Measurements from ENCODE around the gene FOXO6.

FOXO6 gene

DNA sequence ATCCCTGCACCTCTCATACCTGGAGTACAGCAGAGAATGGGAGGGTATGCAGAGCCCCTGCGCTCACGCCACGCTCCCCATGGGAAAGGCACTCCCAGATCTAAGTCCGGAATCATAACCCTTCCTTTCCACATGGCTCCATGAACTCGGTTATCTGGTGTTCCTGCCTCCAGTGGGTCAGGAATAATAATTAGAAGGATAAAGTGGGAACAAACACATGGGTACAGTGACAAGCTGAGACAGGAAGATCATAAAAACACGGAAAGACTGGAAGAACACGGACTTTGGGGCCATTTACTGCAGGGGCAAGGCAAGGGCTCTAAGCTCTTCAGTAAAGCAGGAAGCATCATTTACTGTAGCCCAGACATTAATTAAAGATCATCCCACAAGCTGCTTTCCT, 48.6 kb downstream of the FOXO6 start:
- Mint-ChIP-seq H3K9me3 (ENCODE audit: low read depth) (no peaks in the 10 kb centered on the region), H3K4me3 (no peak overlapping the region), H3K27ac (no peak overlapping the region), H3K27me3 (peaks cover 11% of the 10 kb centered on the region), H3K36me3 (no peaks in the 10 kb centered on the region), H3K4me1 (ENCODE audit: low read depth) (no peaks in the 10 kb centered on the region)

DNA sequence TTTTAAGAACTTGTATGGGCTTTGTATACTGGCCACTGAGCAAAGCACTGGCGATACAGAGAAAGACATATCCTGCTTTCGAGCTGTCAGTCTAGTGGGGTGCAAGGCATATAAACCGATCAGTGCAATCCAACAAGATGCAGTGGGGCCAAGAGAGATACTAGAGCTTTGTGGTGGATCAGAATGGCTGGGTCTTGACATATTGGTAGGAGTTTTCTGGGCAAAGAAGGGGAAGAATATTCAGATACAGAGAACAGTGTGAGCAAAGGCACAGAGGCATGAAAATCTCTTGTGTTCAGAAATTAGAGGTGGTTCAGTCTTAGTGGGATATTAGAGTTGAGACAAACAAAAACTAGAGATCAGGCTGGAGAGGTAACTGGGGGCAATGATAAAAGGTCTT, 49.2 kb downstream of the FOXO6 start:
- no peak overlapping the region for H3K4me3 Mint-ChIP-seq
- H3K27me3 Mint-ChIP-seq = peaks cover 11% of the 10 kb centered on the region
- no peaks in the 10 kb centered on the region for H3K4me1 Mint-ChIP-seq (ENCODE audit: low read depth)
- no peaks in the 10 kb centered on the region for H3K36me3 Mint-ChIP-seq
- H3K27ac Mint-ChIP-seq = no peak overlapping the region
- no peaks in the 10 kb centered on the region for H3K9me3 Mint-ChIP-seq (ENCODE audit: low read depth)

GRCh38 chr1:41411229-41411628, 50.0 kb downstream of the FOXO6 start:
- Mint-ChIP-seq H3K27me3 (peaks cover 11% of the 10 kb centered on the region), H3K9me3 (ENCODE audit: low read depth) (no peaks in the 10 kb centered on the region), H3K36me3 (no peaks in the 10 kb centered on the region), H3K27ac (no peak overlapping the region), H3K4me1 (ENCODE audit: low read depth) (no peaks in the 10 kb centered on the region), H3K4me3 (no peak overlapping the region)

GRCh38 chr1:41412748-41413147, 51.5 kb downstream of the FOXO6 start:
- Mint-ChIP-seq H3K4me3 (no peak overlapping the region), H3K36me3 (no peaks in the 10 kb centered on the region), H3K27me3 (peaks cover 12% of the 10 kb centered on the region), H3K4me1 (ENCODE audit: low read depth) (no peaks in the 10 kb centered on the region), H3K9me3 (ENCODE audit: low read depth) (no peaks in the 10 kb centered on the region), H3K27ac (no peak overlapping the region)

DNA sequence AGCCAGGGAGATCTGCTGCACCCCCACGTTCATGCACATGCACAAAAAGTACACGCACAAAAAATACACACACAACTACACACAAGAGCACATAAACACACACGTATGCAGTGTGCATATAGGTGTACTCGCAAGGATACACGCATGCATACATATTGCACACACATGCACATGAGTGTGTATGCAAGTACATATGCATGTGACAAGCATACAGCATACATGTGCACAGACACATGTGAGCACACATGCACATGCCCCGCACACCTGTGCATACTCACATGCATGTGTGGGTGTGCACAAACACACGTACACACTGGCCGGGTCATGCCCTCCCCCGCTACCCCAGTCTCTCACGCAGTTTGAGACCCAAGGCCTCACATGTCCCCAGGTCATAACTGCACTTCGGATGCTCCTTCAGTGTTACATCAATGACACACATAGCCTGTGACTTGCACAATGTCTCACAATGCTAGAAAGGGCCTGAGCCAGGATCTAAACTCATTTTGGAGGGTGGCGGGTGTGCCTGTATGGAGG, 52.6 kb downstream of the FOXO6 start:
- peaks cover 8% of the 10 kb centered on the region for H3K27me3 Mint-ChIP-seq
- H3K4me1 Mint-ChIP-seq (ENCODE audit: low read depth) = no peaks in the 10 kb centered on the region
- H3K27ac Mint-ChIP-seq = no peak overlapping the region
- H3K4me3 Mint-ChIP-seq = no peak overlapping the region
- H3K36me3 Mint-ChIP-seq = no peaks in the 10 kb centered on the region
- no peaks in the 10 kb centered on the region for H3K9me3 Mint-ChIP-seq (ENCODE audit: low read depth)

DNA sequence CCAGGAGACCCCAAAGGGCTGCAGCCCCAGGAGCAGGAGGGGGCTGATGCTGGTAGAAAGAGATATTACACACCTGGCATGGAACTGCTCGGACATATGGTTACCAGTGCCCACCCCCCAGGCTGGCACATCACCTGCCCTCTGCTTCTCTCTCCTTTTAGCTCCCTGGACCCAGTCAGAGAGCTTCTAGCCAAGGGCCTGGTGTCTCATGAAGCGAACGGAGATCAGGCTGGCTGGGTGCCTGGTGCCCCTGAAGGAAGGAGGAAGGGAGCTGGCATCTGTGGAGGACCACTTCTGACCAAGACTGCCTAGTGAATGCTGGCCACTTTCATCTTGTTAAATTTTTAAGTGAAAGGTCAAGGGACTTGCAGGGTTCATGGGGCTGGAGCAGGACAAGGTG, 53.1 kb downstream of the FOXO6 start:
- Mint-ChIP-seq H3K4me1 (ENCODE audit: low read depth) (no peaks in the 10 kb centered on the region), H3K27me3 (peaks cover 4% of the 10 kb centered on the region), H3K27ac (no peak overlapping the region)

GRCh38 chr1:41414716-41415306, 53.6 kb downstream of the FOXO6 start:
- Mint-ChIP-seq H3K4me1 (ENCODE audit: low read depth) (no peaks in the 10 kb centered on the region), H3K4me3 (no peak overlapping the region), H3K27me3 (peaks cover 4% of the 10 kb centered on the region), H3K36me3 (no peaks in the 10 kb centered on the region), H3K27ac (no peak overlapping the region), H3K9me3 (ENCODE audit: low read depth) (no peaks in the 10 kb centered on the region)

More for the DNA sequence above, 53.1 kb downstream of the FOXO6 start:
- no peaks in the 10 kb centered on the region for H3K36me3 Mint-ChIP-seq
- no peaks in the 10 kb centered on the region for H3K9me3 Mint-ChIP-seq (ENCODE audit: low read depth)
- no peak overlapping the region for H3K4me3 Mint-ChIP-seq

- no peaks in the 10 kb centered on the region for H3K4me1 Mint-ChIP-seq (ENCODE audit: low read depth)
- peaks cover 1% of the 10 kb centered on the region for H3K27me3 Mint-ChIP-seq
- no peaks in the 10 kb centered on the region for H3K9me3 Mint-ChIP-seq (ENCODE audit: low read depth)
- H3K36me3 Mint-ChIP-seq = no peaks in the 10 kb centered on the region
- H3K4me3 Mint-ChIP-seq = no peak overlapping the region
- H3K27ac Mint-ChIP-seq = no peak overlapping the region
These were observed 54.8 kb downstream of the FOXO6 start for GRCh38 chr1:41416081-41416480.

DNA sequence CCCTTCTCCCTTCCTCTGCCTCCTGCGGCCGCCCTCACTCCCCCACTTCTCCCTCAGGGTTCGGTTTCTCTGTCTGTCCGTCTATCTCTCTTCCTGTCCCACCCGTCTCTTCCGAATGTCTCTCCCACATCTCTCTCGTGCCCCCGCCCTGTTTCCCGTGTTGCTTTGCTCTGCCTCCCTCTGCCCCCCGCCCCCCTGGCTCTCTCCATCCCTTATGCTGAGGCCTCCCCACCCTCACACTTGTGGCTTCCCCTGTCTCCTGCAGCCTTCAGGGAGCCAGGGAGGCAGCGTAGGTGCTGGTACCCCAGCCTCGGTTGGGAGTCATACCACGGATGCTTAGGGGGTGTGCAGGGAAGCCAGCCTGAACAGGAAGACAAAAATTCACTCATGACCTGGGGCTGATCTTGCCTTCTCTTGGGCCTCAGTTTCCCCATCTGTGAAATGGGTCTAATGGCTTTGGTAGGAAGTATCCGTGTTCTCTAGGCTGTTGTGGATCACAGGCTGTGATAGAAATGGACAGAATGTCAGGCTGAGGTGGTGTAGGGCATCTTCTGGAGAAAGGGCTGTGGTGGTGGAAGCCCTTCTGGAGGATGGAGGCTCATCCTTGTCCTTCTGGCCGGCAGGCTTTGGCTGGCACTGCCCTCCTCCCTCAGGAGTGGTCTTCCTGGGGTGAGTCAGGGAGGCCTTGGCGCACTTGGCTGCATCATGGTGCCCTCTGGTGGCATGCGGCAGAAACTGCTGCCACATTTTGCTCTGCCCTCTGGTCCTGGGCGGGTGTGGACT, 55.5 kb downstream of the FOXO6 start:
- Mint-ChIP-seq H3K4me3 (no peak overlapping the region), H3K27me3 (peaks cover 1% of the 10 kb centered on the region), H3K27ac (no peak overlapping the region), H3K4me1 (ENCODE audit: low read depth) (no peaks in the 10 kb centered on the region), H3K9me3 (ENCODE audit: low read depth) (no peaks in the 10 kb centered on the region), H3K36me3 (no peaks in the 10 kb centered on the region)

DNA sequence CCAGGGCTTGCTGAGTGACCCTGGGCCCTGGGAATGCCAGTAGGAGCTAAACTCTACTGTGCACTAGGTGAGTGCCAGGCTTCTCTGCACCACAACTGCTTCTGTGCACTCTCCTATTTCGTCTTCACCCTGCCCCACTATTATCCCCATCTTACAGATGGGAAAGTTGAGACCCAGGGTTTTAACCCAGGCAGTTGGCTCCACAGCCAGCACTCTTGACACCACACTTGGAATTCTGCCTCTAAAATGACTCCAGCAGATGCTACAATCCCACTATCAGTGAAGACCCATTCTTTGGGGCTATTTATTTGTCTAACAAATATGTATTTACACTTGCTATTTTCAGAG, 56.1 kb downstream of the FOXO6 start:
- Mint-ChIP-seq H3K36me3 (no peaks in the 10 kb centered on the region), H3K27me3 (peaks cover 1% of the 10 kb centered on the region), H3K9me3 (ENCODE audit: low read depth) (no peaks in the 10 kb centered on the region), H3K4me3 (no peak overlapping the region), H3K27ac (no peak overlapping the region), H3K4me1 (ENCODE audit: low read depth) (no peaks in the 10 kb centered on the region)

- no peaks in the 10 kb centered on the region for H3K36me3 Mint-ChIP-seq
- H3K9me3 Mint-ChIP-seq (ENCODE audit: low read depth) = no peaks in the 10 kb centered on the region
- peaks cover 1% of the 10 kb centered on the region for H3K27me3 Mint-ChIP-seq
- no peak overlapping the region for H3K4me3 Mint-ChIP-seq
- H3K27ac Mint-ChIP-seq = no peak overlapping the region
- H3K4me1 Mint-ChIP-seq (ENCODE audit: low read depth) = no peaks in the 10 kb centered on the region
These were observed 56.5 kb downstream of the FOXO6 start for GRCh38 chr1:41417746-41418145.

DNA sequence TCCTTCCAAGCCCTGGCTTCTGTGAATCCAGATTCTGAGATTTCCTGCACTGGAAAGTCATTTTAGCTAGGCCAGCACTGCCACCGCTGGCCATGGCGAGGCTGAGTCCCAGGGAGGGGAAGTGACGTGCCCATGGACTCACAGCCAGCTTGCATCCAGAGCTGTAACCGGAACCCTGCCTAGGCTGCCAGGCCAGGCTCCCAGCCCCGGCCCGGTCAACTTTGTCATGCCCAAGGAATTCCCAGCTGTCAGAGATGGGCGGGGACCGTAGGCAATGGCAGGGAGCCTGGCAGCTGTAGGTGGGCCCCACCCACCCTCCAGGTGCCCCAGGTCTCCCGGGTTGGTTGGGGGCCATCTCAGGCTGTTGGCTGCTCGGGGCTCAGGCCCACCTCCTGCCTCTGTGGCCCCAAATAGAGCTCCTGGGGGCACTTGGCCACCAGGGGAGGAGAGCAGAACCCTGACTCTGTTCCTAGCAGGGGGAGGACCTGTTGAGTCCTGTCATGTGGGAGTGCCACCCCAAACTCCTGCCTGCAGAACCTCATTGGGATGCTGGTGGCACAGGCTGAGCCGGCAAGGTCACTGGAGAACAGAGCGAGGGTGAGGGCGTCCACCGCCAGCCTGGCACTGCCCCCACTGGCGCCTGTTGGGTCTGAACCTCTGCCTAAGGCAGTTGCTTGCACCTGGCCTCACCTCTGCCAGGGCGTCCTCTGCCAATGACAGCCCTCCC, 57.8 kb downstream of the FOXO6 start:
- H3K4me3 Mint-ChIP-seq = no peak overlapping the region
- H3K4me1 Mint-ChIP-seq (ENCODE audit: low read depth) = no peaks in the 10 kb centered on the region
- H3K27ac Mint-ChIP-seq = no peak overlapping the region
- peaks cover 1% of the 10 kb centered on the region for H3K27me3 Mint-ChIP-seq
- no peaks in the 10 kb centered on the region for H3K9me3 Mint-ChIP-seq (ENCODE audit: low read depth)
- no peaks in the 10 kb centered on the region for H3K36me3 Mint-ChIP-seq

DNA sequence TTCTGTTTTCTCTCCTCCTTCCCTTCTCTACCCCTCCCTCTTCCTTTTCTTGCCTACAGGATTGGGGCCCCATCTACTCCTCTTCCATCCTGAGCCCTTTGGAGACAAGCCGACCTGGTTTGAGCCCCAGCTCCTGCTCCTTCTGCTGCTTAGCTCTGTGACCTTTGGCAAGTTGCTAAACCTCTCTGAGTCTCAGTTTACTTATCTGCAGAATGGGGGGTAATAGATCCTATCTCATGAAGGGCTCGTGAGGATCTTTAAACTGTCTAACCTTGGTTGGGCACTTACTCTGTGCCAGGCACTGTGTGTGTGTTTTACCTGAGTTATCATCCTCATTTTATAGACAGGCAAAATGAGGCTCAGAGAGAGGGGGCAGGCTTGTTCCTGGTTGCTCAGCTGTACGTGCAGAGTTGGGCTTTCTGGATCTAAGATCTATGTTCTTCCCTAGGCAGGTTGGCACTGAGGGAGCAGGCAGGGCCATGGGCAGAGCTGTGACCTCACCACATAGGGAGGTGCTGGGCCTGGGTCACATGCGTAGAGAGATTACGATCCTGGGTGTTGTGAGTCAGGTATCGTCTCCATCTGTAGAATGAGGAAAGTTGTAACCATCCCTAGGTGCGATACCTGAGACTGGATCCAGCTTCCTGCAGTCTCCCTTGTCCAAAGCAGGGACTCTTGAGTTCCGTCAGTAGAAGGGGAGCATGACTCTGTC, 58.5 kb downstream of the FOXO6 start:
- H3K4me3 Mint-ChIP-seq = no peak overlapping the region
- H3K27me3 Mint-ChIP-seq = peaks cover 1% of the 10 kb centered on the region
- H3K9me3 Mint-ChIP-seq (ENCODE audit: low read depth) = no peaks in the 10 kb centered on the region
- H3K27ac Mint-ChIP-seq = no peak overlapping the region
- H3K4me1 Mint-ChIP-seq (ENCODE audit: low read depth) = no peaks in the 10 kb centered on the region
- no peaks in the 10 kb centered on the region for H3K36me3 Mint-ChIP-seq

DNA sequence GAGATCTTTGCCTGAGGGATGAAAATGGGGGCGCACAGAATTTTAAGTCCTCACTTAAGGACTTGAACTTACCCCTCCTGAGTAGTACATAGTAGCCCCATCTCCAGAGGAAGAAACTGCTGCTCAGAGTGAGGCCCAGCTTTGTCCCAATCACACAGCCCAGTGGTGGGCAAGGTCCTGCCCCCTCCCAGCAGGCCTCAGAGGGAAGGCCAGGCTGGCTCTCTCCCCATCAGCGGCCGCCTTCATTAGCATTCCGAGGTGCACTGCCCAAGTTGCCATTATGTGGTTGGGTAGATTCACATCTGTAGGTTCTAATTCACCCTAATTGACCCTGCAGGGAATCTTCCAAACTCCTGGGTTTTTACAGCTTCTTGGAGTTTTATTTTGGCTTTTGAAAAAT, 59.1 kb downstream of the FOXO6 start:
- Mint-ChIP-seq H3K4me3 (no peak overlapping the region), H3K27ac (no peak overlapping the region), H3K4me1 (ENCODE audit: low read depth) (no peaks in the 10 kb centered on the region), H3K36me3 (no peaks in the 10 kb centered on the region), H3K27me3 (peaks cover 1% of the 10 kb centered on the region), H3K9me3 (ENCODE audit: low read depth) (no peaks in the 10 kb centered on the region)

GRCh38 chr1:41420860-41421259, 59.6 kb downstream of the FOXO6 start:
- Mint-ChIP-seq H3K27me3 (peaks cover 1% of the 10 kb centered on the region), H3K9me3 (ENCODE audit: low read depth) (no peaks in the 10 kb centered on the region), H3K36me3 (no peaks in the 10 kb centered on the region), H3K4me1 (ENCODE audit: low read depth) (no peaks in the 10 kb centered on the region), H3K27ac (no peak overlapping the region), H3K4me3 (no peak overlapping the region)

Measured in activated naive CD8-positive, alpha-beta T cell (primary cell).